Esophagus muscularis mucosa (tissue), 4 donors: ENCODE results near the gene COL11A2. TPM values are rescaled to one million over a fixed set of nuclear protein-coding genes. Genes with fewer than 3 reads are reported as not detected.

Experiments
- DNase-seq: peaks from one replicate; pipeline ENCODE4 v3.0.0-alpha.2; 2017; ENCODE audit errors: extremely low spot score
- H3K27ac ChIP-seq, 4 donors: fragments of 200-600 bp; sonication (generic); replicated peaks in 1 of 4; 1 replicate in 3 of 4; 2 replicates in 1 of 4; pipeline ENCODE4 v1.5.1; 2016 to 2019; ENCODE audit warnings: mild to moderate bottlenecking in 1 of 4
- H3K27me3 ChIP-seq, 4 donors: fragments of 200-600 bp; sonication (generic); one replicate each; pipeline versions ENCODE4 v1.5.1 to v1.6.0; 2016 to 2019
- H3K36me3 ChIP-seq, 4 donors: fragments of 200-600 bp; sonication (generic); one replicate each; pipeline ENCODE4 v1.5.1; 2016 to 2019
- H3K4me1 ChIP-seq, 4 donors: fragments of 200-600 bp; sonication (generic); one replicate each; pipeline ENCODE4 v1.5.1; 2016 to 2019
- H3K4me3 ChIP-seq, 4 donors: fragments of 200-600 bp; sonication (generic); 1 replicate in 2 of 4; 2 replicates in 2 of 4; pipeline ENCODE4 v1.5.1; 2016 to 2019; ENCODE audit warnings: mild to moderate bottlenecking in 4 of 4, moderate library complexity in 1 of 4
- H3K9me3 ChIP-seq, 4 donors: fragments of 200-600 bp; sonication (generic); 1 replicate in 3 of 4; 2 replicates in 1 of 4; pipeline ENCODE4 v1.5.1; 2016 to 2019
- EP300 ChIP-seq: sonication (generic); formaldehyde crosslinking; IDR thresholded peaks from one replicate; pipeline ENCODE4 v1.6.1; 2017; ENCODE audit warnings: antibody characterized with exemption
- POLR2A ChIP-seq: fragments of 450-650 bp; IDR thresholded peaks from one replicate; pipeline ENCODE4 v1.6.1; 2017; ENCODE audit warnings: antibody characterized with exemption, moderate library complexity, mild to moderate bottlenecking, low read depth
- POLR2AphosphoS5 ChIP-seq, 2 donors: sonication (generic); formaldehyde crosslinking; IDR thresholded peaks; one replicate each; pipeline ENCODE4 v1.6.1; 2017; ENCODE audit warnings: antibody characterized with exemption in 2 of 2
- WGBS: methylation state at CpG from one replicate; pipeline ENCODE4 v1.1.5; 2018; 5-methylcytosine and 5-hydroxymethylcytosine counted together
- intact Hi-C: fragments of 100-400 bp; cut with DNase I; formaldehyde crosslinking; loops from one replicate; pipeline ENCODE4 v1.15.1; 2023
- total RNA-seq, 4 donors: library from RNA; depleted of rRNA; stranded (reverse); fragments of >200 nt; gene quantifications; one replicate each; pipeline versions ENCODE4 v1.1.0 to v1.2.1, GENCODE V29; 2016
- TF ChIP-seq, protein P1 (sequence below), 3 experiments: fragments of 200-600 bp in 2 of 3; fragments of 450-650 bp in 1 of 3; sonication (generic) in 2 of 3; IDR thresholded peaks; one replicate each; pipeline ENCODE4 v1.5.1; 2017 to 2019; ENCODE audit warnings: antibody characterized with exemption in 3 of 3, mild to moderate bottlenecking in 2 of 3, moderate library complexity in 1 of 3

The COL11A2 gene
- total RNA-seq, 4 donors from 2014 or later = 0.17 to 1.1 (median 0.19) TPM; not detected in 1

DNA sequence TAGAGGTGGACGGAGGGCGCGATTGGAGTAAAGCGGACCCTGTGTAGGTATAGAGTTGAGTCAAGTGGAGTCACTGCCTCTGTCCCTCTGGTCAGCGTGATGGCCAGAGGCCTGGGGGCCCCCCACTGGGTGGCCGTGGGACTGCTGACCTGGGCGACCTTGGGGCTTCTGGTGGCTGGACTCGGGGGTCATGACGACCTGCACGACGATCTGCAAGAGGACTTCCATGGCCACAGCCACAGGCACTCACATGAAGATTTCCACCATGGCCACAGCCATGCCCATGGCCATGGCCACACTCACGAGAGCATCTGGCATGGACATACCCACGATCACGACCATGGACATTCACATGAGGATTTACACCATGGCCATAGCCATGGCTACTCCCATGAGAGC is 8.9 kb upstream of the COL11A2 start:
- intact Hi-C loops = no loop called here
- 0% methylated on average over 6 of the region's 14 CpGs for WGBS
- peaks cover 59 to 77% (median 72%) of the 10 kb centered on the region in 4 donors for H3K4me1 ChIP-seq
- no peaks in the 10 kb centered on the region for H3K9me3 ChIP-seq
- peak overlapping the region; percentile 76 to 84 (median 80) for H3K4me3 ChIP-seq
- TF ChIP-seq, protein P1, sequence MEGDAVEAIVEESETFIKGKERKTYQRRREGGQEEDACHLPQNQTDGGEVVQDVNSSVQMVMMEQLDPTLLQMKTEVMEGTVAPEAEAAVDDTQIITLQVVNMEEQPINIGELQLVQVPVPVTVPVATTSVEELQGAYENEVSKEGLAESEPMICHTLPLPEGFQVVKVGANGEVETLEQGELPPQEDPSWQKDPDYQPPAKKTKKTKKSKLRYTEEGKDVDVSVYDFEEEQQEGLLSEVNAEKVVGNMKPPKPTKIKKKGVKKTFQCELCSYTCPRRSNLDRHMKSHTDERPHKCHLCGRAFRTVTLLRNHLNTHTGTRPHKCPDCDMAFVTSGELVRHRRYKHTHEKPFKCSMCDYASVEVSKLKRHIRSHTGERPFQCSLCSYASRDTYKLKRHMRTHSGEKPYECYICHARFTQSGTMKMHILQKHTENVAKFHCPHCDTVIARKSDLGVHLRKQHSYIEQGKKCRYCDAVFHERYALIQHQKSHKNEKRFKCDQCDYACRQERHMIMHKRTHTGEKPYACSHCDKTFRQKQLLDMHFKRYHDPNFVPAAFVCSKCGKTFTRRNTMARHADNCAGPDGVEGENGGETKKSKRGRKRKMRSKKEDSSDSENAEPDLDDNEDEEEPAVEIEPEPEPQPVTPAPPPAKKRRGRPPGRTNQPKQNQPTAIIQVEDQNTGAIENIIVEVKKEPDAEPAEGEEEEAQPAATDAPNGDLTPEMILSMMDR (IDR thresholded peaks at IDR 0.05) = no peak
- TF ChIP-seq EP300 (no peak), POLR2A (no peak), POLR2AphosphoS5 (IDR thresholded peaks at IDR 0.05) (no peak)
- peaks cover 30 to 45% (median 40%) of the 10 kb centered on the region in 4 donors for H3K36me3 ChIP-seq
- H3K27ac ChIP-seq = peak overlapping the region; percentile 90 to 97 (median 93)
- H3K27me3 ChIP-seq = no peaks in the 10 kb centered on the region
- DNase-seq = no peak

DNA sequence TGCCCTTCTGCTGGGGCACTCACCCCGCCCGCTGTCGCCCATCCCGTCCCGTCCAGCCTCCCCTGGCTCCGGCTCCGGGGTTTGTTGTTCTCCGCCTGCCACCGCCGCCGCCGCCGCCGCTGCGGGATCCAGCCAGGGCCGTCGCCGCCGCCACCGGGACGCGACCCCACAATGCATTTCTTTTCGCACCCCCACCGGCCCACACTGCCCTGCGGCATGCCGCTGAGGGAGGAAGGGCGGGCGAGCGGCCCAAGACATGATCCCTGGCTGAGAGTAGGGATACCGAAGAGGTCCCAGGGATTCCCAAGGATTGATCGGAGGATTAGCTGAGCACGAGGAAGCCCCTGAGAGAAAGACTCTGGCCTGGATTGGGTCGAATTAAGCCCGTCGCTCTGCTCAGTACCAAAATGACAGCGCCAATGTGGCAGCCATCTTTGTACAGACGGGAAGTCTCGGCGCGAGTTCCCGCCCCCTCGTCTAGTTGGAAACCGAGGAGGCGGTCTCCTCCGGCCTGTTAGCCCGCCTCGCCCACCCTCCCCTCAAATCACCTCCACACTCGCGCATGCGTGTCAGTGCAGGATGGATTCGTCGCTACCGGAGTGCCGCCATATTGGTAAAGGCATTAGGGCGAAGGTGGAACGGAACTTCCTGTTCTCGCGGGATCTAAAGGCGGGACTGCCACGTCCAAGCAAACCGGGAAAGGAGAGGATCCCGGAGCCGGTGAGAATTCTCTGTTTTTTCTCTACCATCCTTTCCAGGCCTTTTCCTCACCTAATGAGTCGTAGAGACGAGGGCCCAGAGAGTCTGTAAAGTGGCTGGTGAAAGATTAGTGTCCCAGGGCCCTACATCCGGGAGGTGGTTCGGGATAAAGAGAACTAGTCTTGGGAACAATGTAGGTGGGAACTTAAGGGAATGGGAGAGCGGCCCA is 8.2 kb upstream of the COL11A2 start, which contains the start of the genes RXRB and SLC39A7:
Gene RXRB (minus strand): TSS at position 447 of the 928 bp plus-strand sequence. CDS start 189 bp downstream, at position 258.
Gene SLC39A7 (plus strand): TSS at position 649 of the 928 bp plus-strand sequence. CDS start 379 bp downstream, outside the sequence.
- 0% methylated on average over 53 of the region's 68 CpGs for WGBS
- TF ChIP-seq EP300 (no peak), POLR2AphosphoS5 (IDR thresholded peaks at IDR 0.05) (peak; percentile 82 to 91), POLR2A (peak; percentile 33)
- TF ChIP-seq, protein P1 (IDR thresholded peaks at IDR 0.05) = no peak
- Histone ChIP-seq H3K4me3 (peak within 1 kb of the TSS; percentile 76 to 84 (median 80)), H3K4me1 (peaks cover 59 to 77% (median 72%) of the 10 kb centered on the region in 4 donors), H3K9me3 (no peaks in the 10 kb centered on the region), H3K27ac (peak within 1 kb of the TSS; percentile 90 to 97 (median 93)), H3K27me3 (no peaks in the 10 kb centered on the region), H3K36me3 (peaks cover 35 to 52% (median 46%) of the 10 kb centered on the region in 4 donors)
- intact Hi-C loops = no loop called here
- peak; percentile 100 for DNase-seq

DNA sequence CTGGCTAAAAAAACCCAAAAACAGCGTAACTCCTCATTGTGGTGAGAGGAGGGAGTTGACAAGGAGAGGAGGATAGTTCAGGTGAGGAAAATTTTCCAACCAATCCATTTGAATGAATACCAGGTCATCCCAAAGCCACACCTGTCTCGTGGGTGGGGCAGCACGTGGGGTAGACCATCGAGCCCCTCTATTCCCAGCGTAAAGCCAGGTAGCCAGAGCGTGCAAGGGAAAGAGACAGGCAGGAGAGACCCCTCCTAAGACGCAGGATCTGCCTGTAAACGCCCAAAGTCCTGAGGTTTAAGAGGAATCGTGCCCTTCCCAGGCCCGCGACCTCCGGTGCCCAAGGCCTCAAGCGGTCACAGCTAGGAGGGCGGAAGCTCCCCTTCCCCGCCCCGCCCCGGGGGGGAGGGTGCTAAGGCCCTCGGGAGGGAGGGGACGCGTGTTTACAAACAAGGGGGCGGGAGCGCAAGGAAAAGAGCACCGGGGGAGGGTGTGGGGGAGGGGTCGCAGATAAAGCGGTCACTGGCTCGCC is 7.5 kb upstream of the COL11A2 start:
- no peak for DNase-seq
- 2% methylated on average over 14 of the region's 26 CpGs for WGBS
- Histone ChIP-seq H3K4me3 (peak overlapping the region; percentile 76 to 84 (median 80)), H3K27ac (peak overlapping the region; percentile 90 to 97 (median 93)), H3K9me3 (no peaks in the 10 kb centered on the region), H3K27me3 (no peaks in the 10 kb centered on the region), H3K4me1 (peaks cover 52 to 74% (median 65%) of the 10 kb centered on the region in 4 donors), H3K36me3 (peaks cover 42 to 59% (median 54%) of the 10 kb centered on the region in 4 donors)
- no peak for TF ChIP-seq EP300
- TF ChIP-seq, protein P1 (IDR thresholded peaks at IDR 0.05) = no peak
- no peak for TF ChIP-seq POLR2A
- no peak for TF ChIP-seq POLR2AphosphoS5 (IDR thresholded peaks at IDR 0.05)
- intact Hi-C loops = loop anchor here (5.0 kb wide), 1 partner anchor 37 kb away; no protein-coding TSS in a partner anchor

DNA sequence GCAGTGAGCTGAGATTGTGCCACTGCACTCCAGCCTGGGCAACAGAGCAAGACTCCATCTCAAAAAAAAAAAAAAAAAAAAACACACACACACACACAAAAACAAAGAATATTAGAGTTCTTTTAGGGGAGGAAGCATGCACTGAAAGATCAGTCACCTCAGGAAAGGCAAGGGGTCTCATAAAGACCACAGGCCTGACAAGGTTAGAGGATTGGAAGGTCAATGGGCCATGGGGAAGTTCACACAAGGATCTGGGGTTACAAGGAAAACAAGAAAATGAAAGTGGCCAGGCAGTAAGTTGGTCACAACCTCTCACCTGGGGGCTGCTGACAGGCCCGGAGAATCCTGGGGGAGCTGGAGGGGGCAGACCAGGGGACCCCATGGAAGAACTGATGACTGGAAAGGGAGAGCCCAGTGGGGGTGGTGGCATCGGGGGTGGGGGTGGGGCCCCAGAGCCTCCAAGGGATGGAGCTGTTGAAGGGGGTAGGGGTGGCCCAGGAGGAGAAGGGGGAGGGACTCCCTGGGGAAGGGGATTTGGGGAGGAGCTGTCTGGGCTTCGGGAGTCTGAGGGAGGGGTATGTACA is 6.7 kb upstream of the COL11A2 start:
- intact Hi-C loops = loop anchor here (5.0 kb wide), 1 partner anchor 37 kb away; no protein-coding TSS in a partner anchor
- TF ChIP-seq, protein P1 (IDR thresholded peaks at IDR 0.05) = no peak
- no peak for TF ChIP-seq POLR2AphosphoS5 (IDR thresholded peaks at IDR 0.05)
- peaks cover 43 to 67% (median 62%) of the 10 kb centered on the region in 4 donors for H3K36me3 ChIP-seq
- WGBS = 22% methylated on average over 3 of the region's 3 CpGs
- H3K4me3 ChIP-seq = peak overlapping the region; percentile 76 to 84 (median 80)
- H3K27me3 ChIP-seq = no peaks in the 10 kb centered on the region
- no peak for DNase-seq
- peak overlapping the region; percentile 90 to 97 (median 93) for H3K27ac ChIP-seq
- H3K4me1 ChIP-seq = peaks cover 49 to 65% (median 57%) of the 10 kb centered on the region in 4 donors
- no peaks in the 10 kb centered on the region for H3K9me3 ChIP-seq
